HG03354 (cell line): Measurements from ENCODE around the gene HEMK1.
A peak's percentile ranks its signal among the peaks of the same experiment; 100 is the strongest.

Source experiments
- ATAC-seq: cut with Tn5 transposase; IDR thresholded peaks from one replicate; pipeline ENCODE4 v1.9.1; 2021; ENCODE audit warnings: mild to moderate bottlenecking; ENCODE audit not compliant: unreplicated experiment, poor library complexity, severe bottlenecking

The HEMK1 gene

GRCh38 chr3:50611464-50612233 is 42.3 kb downstream of the HEMK1 start, which contains the start of gene CISH:
TSS of gene CISH (minus strand) at chr3:50611774. CDS start at chr3:50611650, 124 bp downstream.
- peak; percentile 81 for ATAC-seq

- ATAC-seq, result no peak
Measured at GRCh38 chr3:50612234-50612882, 43.0 kb downstream of the HEMK1 start.

GRCh38 chr3:50612970-50613846 is 43.9 kb downstream of the HEMK1 start:
- ATAC-seq, result no peak

- ATAC-seq, result no peak
Measured at GRCh38 chr3:50615190-50615589, 45.9 kb downstream of the HEMK1 start.

- peak; percentile 30 for ATAC-seq
Measured at GRCh38 chr3:50616003-50616769, 46.9 kb downstream of the HEMK1 start.

GRCh38 chr3:50616770-50617095 is 47.4 kb downstream of the HEMK1 start:
- ATAC-seq, result peak; percentile 67

- ATAC-seq, result peak; percentile 19
Measured at GRCh38 chr3:50617096-50617791, 47.9 kb downstream of the HEMK1 start, which contains the start of gene MAPKAPK3. TSS of gene MAPKAPK3 (plus strand) at chr3:50617151. CDS start at chr3:50617566, 415 bp downstream.

GRCh38 chr3:50617911-50618481 is 48.7 kb downstream of the HEMK1 start:
- no peak for ATAC-seq

GRCh38 chr3:50620420-50620819 is 51.1 kb downstream of the HEMK1 start:
- no peak for ATAC-seq

- ATAC-seq, result no peak
Measured at GRCh38 chr3:50620820-50621219, 51.5 kb downstream of the HEMK1 start.

GRCh38 chr3:50622881-50623280 is 53.6 kb downstream of the HEMK1 start:
- ATAC-seq, result no peak

GRCh38 chr3:50623840-50624474 is 54.6 kb downstream of the HEMK1 start:
- ATAC-seq, result peak; percentile 47

GRCh38 chr3:50624634-50625033 is 55.3 kb downstream of the HEMK1 start:
- no peak for ATAC-seq

GRCh38 chr3:50625231-50626182 is 56.2 kb downstream of the HEMK1 start:
- no peak for ATAC-seq

GRCh38 chr3:50626401-50626800 is 57.1 kb downstream of the HEMK1 start:
- ATAC-seq, result no peak

GRCh38 chr3:50627407-50628051 is 58.2 kb downstream of the HEMK1 start:
- ATAC-seq, result no peak

GRCh38 chr3:50628601-50629000 is 59.3 kb downstream of the HEMK1 start:
- ATAC-seq, result no peak
